ENCODE results near the gene SLC34A1.

- no peak for TF ChIP-seq CTCF (IDR thresholded peaks at IDR 0.05)
- no peak for TF ChIP-seq POLR2A (IDR thresholded peaks at IDR 0.05)
Measured at GRCh38 chr5:177412603-177413233, 28.5 kb downstream of the SLC34A1 start.

All from gastroesophageal sphincter (tissue), 3 donors.